A673 (cell line): Measurements from ENCODE around the gene SERPINA4. TPM values are rescaled to one million over a fixed set of nuclear protein-coding genes. Genes with fewer than 3 reads are reported as not detected.

ENCODE experiments used
- BruUV-seq: library from RNA; stranded (reverse); fragments of 400-500 nt; replicated peaks from 2 replicates; lab custom pipeline; 2021; lab: Mats Ljungman, UMichigan
- CTCF ChIA-PET: fragments of 300-600 bp; sonication (Branson Sonifier 250); formaldehyde crosslinking; loops from one replicate; lab custom pipeline; 2022; ENCODE audit warnings: antibody characterized with exemption; lab: Charles Lee
- POLR2A ChIA-PET: fragments of 300-600 bp; sonication (Branson Sonifier 250); formaldehyde crosslinking; loops from one replicate; lab custom pipeline; 2022; ENCODE audit warnings: antibody characterized with exemption; ENCODE audit not compliant: low non-redundant PET; lab: Charles Lee
- DNase-seq: peaks from one replicate; pipeline ENCODE4 v3.0.0-alpha.2; 2015; ENCODE audit warnings: low spot score
- H3K27ac ChIP-seq: fragments of 200-600 bp; sonication (generic); 2 replicates; pipeline ENCODE4 v1.5.1; 2016; ENCODE audit warnings: mixed run types, low read depth, mild to moderate bottlenecking, mixed read lengths, antibody characterized with exemption, low read length; ENCODE audit not compliant: poor library complexity, severe bottlenecking
- H3K27me3 ChIP-seq: fragments of 200-600 bp; sonication (generic); replicated peaks from 2 replicates; pipeline ENCODE4 v1.6.1; 2017; ENCODE audit warnings: mixed run types, low read depth, mild to moderate bottlenecking, mixed read lengths, antibody characterized with exemption, low read length; ENCODE audit not compliant: insufficient read depth, poor library complexity
- H3K36me3 ChIP-seq: fragments of 200-600 bp; sonication (generic); 2 replicates; pipeline ENCODE4 v1.6.1; 2016; ENCODE audit warnings: mixed run types, mild to moderate bottlenecking, mixed read lengths, antibody characterized with exemption, low read length; ENCODE audit not compliant: insufficient read depth, poor library complexity, severe bottlenecking
- H3K4me1 ChIP-seq: fragments of 200-600 bp; sonication (generic); 2 replicates; pipeline ENCODE4 v1.6.1; 2017; ENCODE audit warnings: mixed run types, mild to moderate bottlenecking, mixed read lengths, antibody characterized with exemption, low read length; ENCODE audit not compliant: insufficient read depth, poor library complexity, severe bottlenecking
- H3K4me3 ChIP-seq: fragments of 200-600 bp; sonication (generic); 2 replicates; pipeline ENCODE4 v1.5.1; 2016; ENCODE audit warnings: low read depth, mixed run types, mild to moderate bottlenecking, mixed read lengths, low read length; ENCODE audit not compliant: poor library complexity, severe bottlenecking
- H3K9me3 ChIP-seq: fragments of 200-600 bp; sonication (generic); 2 replicates; pipeline ENCODE4 v1.6.1; 2016; ENCODE audit warnings: mixed run types, low read depth, mild to moderate bottlenecking, mixed read lengths, antibody characterized with exemption, low read length; ENCODE audit not compliant: poor library complexity, severe bottlenecking
- CTCF ChIP-seq: fragments of 300-800, 200-600 bp; sonication (generic); conservative IDR thresholded peaks from 2 replicates; pipeline ENCODE4 v1.5.1; 2017; ENCODE audit warnings: low read depth, mild to moderate bottlenecking, antibody characterized with exemption, low read length, moderate library complexity, mixed read lengths
- EZH2 ChIP-seq: fragments of 200-600 bp; sonication (generic); IDR thresholded peaks from 2 replicates; pipeline ENCODE4 v1.6.1; 2017; ENCODE audit warnings: borderline replicate concordance, low read depth, mild to moderate bottlenecking, mixed read lengths, antibody characterized with exemption, low read length; ENCODE audit not compliant: poor library complexity, severe bottlenecking
- intact Hi-C: fragments of 100-400 bp; cut with micrococcal nuclease; formaldehyde crosslinking; loops from one replicate; pipeline ENCODE4 v1.10.0; 2022; ENCODE audit not compliant: unreplicated experiment
- total RNA-seq: library from RNA; stranded (reverse); gene quantifications from 2 replicates; pipeline ENCODE4 v1.2.3, GENCODE V29; 2021

Gene SERPINA4
- total RNA-seq, 1 experiment from 2014 or later: not detected

GRCh38 chr14:94515856-94516255 is 45.4 kb upstream of the SERPINA4 start:
- TF ChIP-seq EZH2 (no peak), CTCF (no peak)
- POLR2A ChIA-PET: no interaction called here

GRCh38 chr14:94517248-94517640 is 44.0 kb upstream of the SERPINA4 start:
- intact Hi-C loops: no loop called here
- Histone ChIP-seq H3K9me3 (no peaks in the 10 kb centered on the region), H3K4me1 (no peaks in the 10 kb centered on the region), H3K27me3 (no peaks in the 10 kb centered on the region), H3K36me3 (no peaks in the 10 kb centered on the region), H3K27ac (no peak overlapping the region), H3K4me3 (no peak overlapping the region)
- POLR2A ChIA-PET: no interaction called here
- DNase-seq: no peak
- CTCF ChIA-PET: no interaction called here
- no TSS peak for BruUV-seq
- TF ChIP-seq CTCF (no peak), EZH2 (no peak)

More at GRCh38 chr14:94515856-94516255, 45.4 kb upstream of the SERPINA4 start:
- no peaks in the 10 kb centered on the region for H3K4me1 ChIP-seq
- no TSS peak for BruUV-seq
- intact Hi-C loops: no loop called here
- CTCF ChIA-PET: no interaction called here
- H3K36me3 ChIP-seq: no peaks in the 10 kb centered on the region
- H3K27me3 ChIP-seq: no peaks in the 10 kb centered on the region
- no peak overlapping the region for H3K4me3 ChIP-seq
- no peak overlapping the region for H3K27ac ChIP-seq
- DNase-seq: no peak
- no peaks in the 10 kb centered on the region for H3K9me3 ChIP-seq

- DNase-seq: no peak
- intact Hi-C loops: no loop called here
- Histone ChIP-seq H3K4me3 (no peak overlapping the region), H3K9me3 (no peaks in the 10 kb centered on the region), H3K36me3 (no peaks in the 10 kb centered on the region), H3K27ac (no peak overlapping the region), H3K27me3 (no peaks in the 10 kb centered on the region), H3K4me1 (no peaks in the 10 kb centered on the region)
- CTCF ChIA-PET: no interaction called here
- no TSS peak for BruUV-seq
- POLR2A ChIA-PET: no interaction called here
- TF ChIP-seq CTCF (no peak), EZH2 (no peak)
These were observed 43.5 kb upstream of the SERPINA4 start for GRCh38 chr14:94517641-94518257.
